ENCODE data around the gene FAM13A. TPM values are rescaled to one million over a fixed set of nuclear protein-coding genes. Genes with fewer than 3 reads are reported as not detected.

FAM13A gene
- total and polyA plus RNA-seq, 10 of the 15 experiments (the other 5 are each of a cell fraction or from before 2014, with no cell fraction given), result 0.05 to 1.8 (median 0.27) TPM; not detected in 1

- Histone ChIP-seq H4K20me1 (ENCODE audit: control insufficient read depth, insufficient read depth) (no peaks in the 10 kb centered on the region), H3K79me2 (ENCODE audit: control insufficient read depth, insufficient read depth, low read length) (no peaks in the 10 kb centered on the region), H3K4me2 (ENCODE audit: control insufficient read depth, insufficient read depth) (no peak overlapping the region), H3K27ac (ENCODE audit: control insufficient read depth, insufficient read depth) (no peak overlapping the region), H3K9ac (ENCODE audit: control insufficient read depth, insufficient read depth, low read length) (no peak overlapping the region), H3K27me3 (replicated peaks in 1 of 2; ENCODE audit: control insufficient read depth in 2 of 2, insufficient read depth in 2 of 2, low read length in 1 of 2) (no peaks in the 10 kb centered on the region; a peak in 1 of 4 replicates), H3K4me1 (ENCODE audit: control insufficient read depth, insufficient read depth, low read length) (peaks cover 5% of the 10 kb centered on the region; the same call in 1 of the 2 replicates), H3K4me3 (no peak overlapping the region), H2AFZ (ENCODE audit: control insufficient read depth, low read depth, low read length) (no peak overlapping the region), H3K9me3 (replicated peaks; ENCODE audit: control insufficient read depth, insufficient read depth, low read length) (no peaks in the 10 kb centered on the region), H3K36me3 (ENCODE audit: control insufficient read depth in 2 of 2, insufficient read depth in 2 of 2, low read length in 1 of 2) (no peaks in the 10 kb centered on the region)
- WGBS (ENCODE audit: insufficient coverage, insufficient replicate concordance, low lambda C conversion rate, missing lambda C conversion rate), result 77% methylated on average over 4 of the region's 4 CpGs
- intact Hi-C loops (cut with micrococcal nuclease; ENCODE audit: unreplicated experiment), result no loop called here
- in situ Hi-C loops (cut with MboI), result loop anchor here (10.0 kb wide), 1 partner anchor 293 kb away; the partner anchor contains the start of gene TIGD2
- ChIA-PET CTCF (interaction anchor here (1.0 to 11.7 kb wide), 5 partner anchors 11 to 309 kb away, joined by 3 to 433 read pairs (median 6); no protein-coding TSS in a partner anchor), POLR2A (interaction anchor here (0.9 to 2.3 kb wide), 3 partner anchors 36 to 201 kb away, joined by 3 to 15 read pairs (median 4); no protein-coding TSS in a partner anchor), SMC1A (ENCODE audit: uncharacterized antibody, unreplicated experiment) (interaction anchor here (0.9 to 11.4 kb wide), 4 partner anchors 38 to 202 kb away, joined by 3 to 401 read pairs (median 9); no protein-coding TSS in a partner anchor), RAD21 (ENCODE audit: unreplicated experiment) (interaction anchor here (1.7 to 7.8 kb wide), 4 partner anchors 187 to 233 kb away, joined by 4 to 263 read pairs (median 14); no protein-coding TSS in a partner anchor)
- no peak for FAIRE-seq
- no peak for DNase-seq (ENCODE audit: low read depth, low spot score)
- no peak for ATAC-seq
- TF ChIP-seq SMARCA5 (IDR thresholded peaks at IDR 0.05) (no peak), SMAD1 (IDR thresholded peaks at IDR 0.05; ENCODE audit: low read depth, partially characterized antibody) (no peak), CHD4 (IDR thresholded peaks at IDR 0.05) (no peak), RELA (IDR thresholded peaks at IDR 0.05; ENCODE audit: borderline replicate concordance, partially characterized antibody) (no peak), TBL1XR1 (IDR thresholded peaks at IDR 0.05; ENCODE audit: low read depth, low read length) (no peak), EZH2 (IDR thresholded peaks at IDR 0.05; ENCODE audit: borderline replicate concordance, control insufficient read depth, low read depth, low read length) (no peak), TCF3 (IDR thresholded peaks at IDR 0.05; ENCODE audit: borderline replicate concordance, insufficient read depth, low read depth, low read length) (no peak), NR2C2 (IDR thresholded peaks at IDR 0.05; ENCODE audit: borderline replicate concordance, control insufficient read depth, insufficient read length, low read depth) (no peak), TCF12 (IDR thresholded peaks at IDR 0.05; ENCODE audit: low read depth, low read length) (no peak)
- TSS peak; percentile 58 for BruUV-seq (replicated peaks)
These were observed 234.8 kb downstream of the FAM13A start for GRCh38 chr4:88822034-88822789.

All from GM12878 (cell line).